Panc1 (cell line): ENCODE data around the gene ADCY3. TPM values are rescaled to one million over a fixed set of nuclear protein-coding genes. Genes with fewer than 3 reads are reported as not detected.

Experiments used
- ATAC-seq: fragments of 200-7000 bp; cut with Tn5 transposase; 2 replicates; pipeline ENCODE4 v1.9.1; 2020; ENCODE audit warnings: mild to moderate bottlenecking, moderate library complexity
- BruUV-seq: library from RNA; stranded (reverse); fragments of 400-500 nt; replicated peaks from 2 replicates; lab custom pipeline; 2021; lab: Mats Ljungman, UMichigan
- CTCF ChIA-PET: fragments of 300-600 bp; sonication (Branson Sonifier 250); formaldehyde crosslinking; loops from one replicate; lab custom pipeline; 2022; ENCODE audit warnings: antibody characterized with exemption; lab: Charles Lee
- POLR2A ChIA-PET: fragments of 300-600 bp; sonication (Branson Sonifier 250); formaldehyde crosslinking; loops from one replicate; lab custom pipeline; 2022; ENCODE audit warnings: antibody characterized with exemption; lab: Charles Lee
- DNase-seq: peaks from one replicate; pipeline ENCODE4 v3.0.0-alpha.2; 2010; ENCODE audit warnings: low read depth, low spot score
- H3K27ac ChIP-seq: 2 replicates; pipeline ENCODE4 v1.5.1; 2011; ENCODE audit warnings: mild to moderate bottlenecking, low read length, inconsistent platforms
- H3K27me3 ChIP-seq: fragments of 200-500 bp; sonication (Bioruptor generic); 2 replicates; pipeline ENCODE4 v1.6.0; 2014; ENCODE audit warnings: low read length, inconsistent platforms; ENCODE audit not compliant: control insufficient read depth, insufficient read depth
- H3K36me3 ChIP-seq: fragments of 200-500 bp; sonication (Bioruptor generic); 2 replicates; pipeline ENCODE4 v1.5.1; 2014; ENCODE audit warnings: inconsistent platforms, mild to moderate bottlenecking, low read length, moderate library complexity; ENCODE audit not compliant: control insufficient read depth, insufficient read depth
- H3K4me1 ChIP-seq: 2 replicates; pipeline ENCODE4 v1.5.1; 2011; ENCODE audit warnings: inconsistent platforms, mild to moderate bottlenecking, low read length, moderate library complexity; ENCODE audit not compliant: control insufficient read depth, insufficient read depth
- H3K4me3 ChIP-seq, 2 experiments: 2 replicates each; pipeline ENCODE4 v1.5.1; 2011 to 2012; ENCODE audit warnings: low read depth in 2 of 2, low read length in 2 of 2, mild to moderate bottlenecking in 2 of 2, inconsistent platforms in 1 of 2, moderate library complexity in 1 of 2
- H3K9me3 ChIP-seq: fragments of 200-500 bp; sonication (Bioruptor generic); 2 replicates; pipeline ENCODE4 v1.5.1; 2014; ENCODE audit warnings: low read depth, mild to moderate bottlenecking, inconsistent platforms, low read length, moderate library complexity; ENCODE audit not compliant: control insufficient read depth, insufficient read depth
- POLR2AphosphoS5 ChIP-seq: IDR thresholded peaks from 2 replicates; pipeline ENCODE4 v1.6.1; 2012; ENCODE audit warnings: mild to moderate bottlenecking, low read depth, low read length, moderate library complexity
- SIN3A ChIP-seq: IDR thresholded peaks from 2 replicates; pipeline ENCODE4 v1.6.1; 2012; ENCODE audit warnings: low read depth, mild to moderate bottlenecking, low read length, moderate library complexity, borderline replicate concordance; ENCODE audit not compliant: insufficient read depth
- TCF7L2 ChIP-seq: IDR thresholded peaks from 2 replicates; pipeline ENCODE4 v1.6.1; 2011; ENCODE audit warnings: mild to moderate bottlenecking, low read depth, low read length, inconsistent platforms
- in situ Hi-C: cut with HindIII; loops from 2 replicates; pipeline ENCODE4 v1.10.0; 2016; ENCODE audit warnings: low sequenced_read_pairs, low pct_unique_long_range_greater_than_20kb
- intact Hi-C: fragments of 100-400 bp; cut with micrococcal nuclease; formaldehyde crosslinking; loops from one replicate; pipeline ENCODE4 v1.10.0; 2022; ENCODE audit not compliant: unreplicated experiment
- total RNA-seq: library from RNA; stranded (reverse); gene quantifications from one replicate; pipeline ENCODE4 v1.2.1, GENCODE V29; 2021; ENCODE audit not compliant: unreplicated experiment
- TF ChIP-seq, protein P1 (sequence below), 2 experiments: IDR thresholded peaks; 2 replicates each; pipeline ENCODE4 v1.6.1; 2011 to 2012; ENCODE audit warnings: low read depth in 2 of 2, control low read depth in 1 of 2, low read length in 1 of 2, mild to moderate bottlenecking in 1 of 2, moderate library complexity in 1 of 2; ENCODE audit not compliant: insufficient read depth in 1 of 2
- TF ChIP-seq, protein P2 (sequence below): fragments of 450-650 bp; IDR thresholded peaks from 2 replicates; pipeline ENCODE4 v1.5.1; 2017; ENCODE audit warnings: mild to moderate bottlenecking

Gene ADCY3
- total RNA-seq, 1 experiment from 2014 or later, result 34.1 TPM

DNA sequence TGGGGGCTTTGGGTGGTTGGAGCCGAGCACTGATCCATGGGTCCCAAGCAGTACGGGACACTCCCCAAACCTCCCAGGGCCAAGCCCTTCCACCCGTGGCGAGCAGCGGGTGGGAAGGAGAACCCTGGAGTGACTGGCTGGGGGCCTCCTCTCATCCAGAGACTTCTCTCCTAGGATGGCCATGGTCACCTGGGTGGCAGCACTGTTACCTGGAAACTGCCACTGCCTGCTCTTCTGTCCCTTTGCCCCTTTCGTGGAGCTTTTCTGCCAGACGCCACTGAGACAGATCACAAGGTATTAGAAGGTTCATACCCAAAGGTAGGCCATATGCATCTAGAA, 99.9 kb downstream of the ADCY3 start:
- H3K4me3 ChIP-seq, result no peak overlapping the region
- H3K27me3 ChIP-seq, result no peaks in the 10 kb centered on the region
- in situ Hi-C loops (no loop called here), intact Hi-C loops (no loop called here)
- peaks cover 21% of the 10 kb centered on the region for H3K36me3 ChIP-seq
- H3K27ac ChIP-seq, result no peak overlapping the region
- TF ChIP-seq SIN3A (no peak), POLR2AphosphoS5 (no peak), TCF7L2 (no peak)
- TF ChIP-seq, protein P1, sequence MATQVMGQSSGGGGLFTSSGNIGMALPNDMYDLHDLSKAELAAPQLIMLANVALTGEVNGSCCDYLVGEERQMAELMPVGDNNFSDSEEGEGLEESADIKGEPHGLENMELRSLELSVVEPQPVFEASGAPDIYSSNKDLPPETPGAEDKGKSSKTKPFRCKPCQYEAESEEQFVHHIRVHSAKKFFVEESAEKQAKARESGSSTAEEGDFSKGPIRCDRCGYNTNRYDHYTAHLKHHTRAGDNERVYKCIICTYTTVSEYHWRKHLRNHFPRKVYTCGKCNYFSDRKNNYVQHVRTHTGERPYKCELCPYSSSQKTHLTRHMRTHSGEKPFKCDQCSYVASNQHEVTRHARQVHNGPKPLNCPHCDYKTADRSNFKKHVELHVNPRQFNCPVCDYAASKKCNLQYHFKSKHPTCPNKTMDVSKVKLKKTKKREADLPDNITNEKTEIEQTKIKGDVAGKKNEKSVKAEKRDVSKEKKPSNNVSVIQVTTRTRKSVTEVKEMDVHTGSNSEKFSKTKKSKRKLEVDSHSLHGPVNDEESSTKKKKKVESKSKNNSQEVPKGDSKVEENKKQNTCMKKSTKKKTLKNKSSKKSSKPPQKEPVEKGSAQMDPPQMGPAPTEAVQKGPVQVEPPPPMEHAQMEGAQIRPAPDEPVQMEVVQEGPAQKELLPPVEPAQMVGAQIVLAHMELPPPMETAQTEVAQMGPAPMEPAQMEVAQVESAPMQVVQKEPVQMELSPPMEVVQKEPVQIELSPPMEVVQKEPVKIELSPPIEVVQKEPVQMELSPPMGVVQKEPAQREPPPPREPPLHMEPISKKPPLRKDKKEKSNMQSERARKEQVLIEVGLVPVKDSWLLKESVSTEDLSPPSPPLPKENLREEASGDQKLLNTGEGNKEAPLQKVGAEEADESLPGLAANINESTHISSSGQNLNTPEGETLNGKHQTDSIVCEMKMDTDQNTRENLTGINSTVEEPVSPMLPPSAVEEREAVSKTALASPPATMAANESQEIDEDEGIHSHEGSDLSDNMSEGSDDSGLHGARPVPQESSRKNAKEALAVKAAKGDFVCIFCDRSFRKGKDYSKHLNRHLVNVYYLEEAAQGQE (IDR thresholded peaks at IDR 0.05; ENCODE audit: insufficient read depth in 1 of 2, low read depth in 2 of 2, low read length in 1 of 2), result no peak
- TF ChIP-seq, protein P2, sequence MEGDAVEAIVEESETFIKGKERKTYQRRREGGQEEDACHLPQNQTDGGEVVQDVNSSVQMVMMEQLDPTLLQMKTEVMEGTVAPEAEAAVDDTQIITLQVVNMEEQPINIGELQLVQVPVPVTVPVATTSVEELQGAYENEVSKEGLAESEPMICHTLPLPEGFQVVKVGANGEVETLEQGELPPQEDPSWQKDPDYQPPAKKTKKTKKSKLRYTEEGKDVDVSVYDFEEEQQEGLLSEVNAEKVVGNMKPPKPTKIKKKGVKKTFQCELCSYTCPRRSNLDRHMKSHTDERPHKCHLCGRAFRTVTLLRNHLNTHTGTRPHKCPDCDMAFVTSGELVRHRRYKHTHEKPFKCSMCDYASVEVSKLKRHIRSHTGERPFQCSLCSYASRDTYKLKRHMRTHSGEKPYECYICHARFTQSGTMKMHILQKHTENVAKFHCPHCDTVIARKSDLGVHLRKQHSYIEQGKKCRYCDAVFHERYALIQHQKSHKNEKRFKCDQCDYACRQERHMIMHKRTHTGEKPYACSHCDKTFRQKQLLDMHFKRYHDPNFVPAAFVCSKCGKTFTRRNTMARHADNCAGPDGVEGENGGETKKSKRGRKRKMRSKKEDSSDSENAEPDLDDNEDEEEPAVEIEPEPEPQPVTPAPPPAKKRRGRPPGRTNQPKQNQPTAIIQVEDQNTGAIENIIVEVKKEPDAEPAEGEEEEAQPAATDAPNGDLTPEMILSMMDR, result no peak
- no peaks in the 10 kb centered on the region for H3K4me1 ChIP-seq
- BruUV-seq, result no TSS peak
- ChIA-PET POLR2A (no interaction called here), CTCF (no interaction called here)
- DNase-seq, result no peak
- ATAC-seq, result no peak
- no peaks in the 10 kb centered on the region for H3K9me3 ChIP-seq

DNA sequence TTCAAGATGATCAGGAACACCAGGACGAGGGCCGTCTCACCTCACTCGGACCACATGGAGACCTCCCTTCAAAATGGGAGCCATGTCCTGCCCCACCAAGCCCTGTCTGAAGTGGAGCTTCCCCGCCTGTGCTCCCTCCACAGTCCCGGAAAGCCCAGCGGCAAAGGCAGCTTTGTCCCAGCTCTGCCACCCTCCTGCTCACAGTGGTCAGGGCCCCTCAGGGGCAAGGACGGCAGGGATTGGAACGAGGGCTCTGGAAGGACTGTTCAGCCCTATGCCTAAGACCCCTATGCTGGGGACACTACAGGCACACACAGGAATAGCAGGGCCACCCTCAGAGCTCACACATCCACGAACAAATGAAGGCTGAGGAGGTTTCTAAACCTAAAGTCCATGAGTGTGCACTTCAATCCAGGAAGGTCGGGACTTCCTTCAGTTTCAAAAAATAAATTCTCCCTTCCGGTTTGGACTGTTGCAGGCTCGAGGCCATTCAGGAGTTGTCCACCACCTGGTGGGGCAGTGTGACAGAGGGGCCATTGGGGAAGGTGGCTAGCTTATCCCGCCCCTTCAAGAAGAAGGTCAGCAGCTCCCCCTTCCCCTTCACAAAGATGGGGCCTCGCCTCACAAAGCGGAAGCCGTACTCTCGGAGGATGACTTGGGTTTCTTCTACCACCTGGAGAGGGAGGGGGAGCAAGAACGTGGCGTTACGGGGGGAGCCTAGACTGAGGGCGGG, 100.4 kb downstream of the ADCY3 start:
- intact Hi-C loops, result no loop called here
- Histone ChIP-seq H3K9me3 (no peaks in the 10 kb centered on the region), H3K4me1 (no peaks in the 10 kb centered on the region), H3K27ac (no peak overlapping the region), H3K4me3 (no peak overlapping the region), H3K27me3 (no peaks in the 10 kb centered on the region), H3K36me3 (peaks cover 21% of the 10 kb centered on the region)
- no TSS peak for BruUV-seq
- ChIA-PET CTCF (interaction anchor here (0.6 kb wide), 1 partner anchor 482 kb away, joined by 7 read pairs; no protein-coding TSS in a partner anchor), POLR2A (interaction anchor here (0.6 kb wide), 1 partner anchor 310 kb away, joined by 7 read pairs; no protein-coding TSS in a partner anchor)
- TF ChIP-seq, protein P2, result no peak
- TF ChIP-seq POLR2AphosphoS5, result no peak
- TF ChIP-seq SIN3A, result no peak
- TF ChIP-seq, protein P1 (IDR thresholded peaks at IDR 0.05; ENCODE audit: insufficient read depth in 1 of 2, low read depth in 2 of 2, low read length in 1 of 2), result no peak
- no peak for TF ChIP-seq TCF7L2
- DNase-seq (no peak), ATAC-seq (no peak)
- in situ Hi-C loops, result no loop called here
